GM12864 (cell line): ENCODE data around the gene STIMATE.

Experiments used
- DNase-seq: peaks from one replicate; pipeline ENCODE4 v3.0.0-alpha.2; 2011; ENCODE audit warnings: low read depth
- H3K4me3 ChIP-seq: 2 replicates; pipeline ENCODE4 v1.5.1; 2011; ENCODE audit warnings: mild to moderate bottlenecking, low read depth, low read length, control low read depth
- CTCF ChIP-seq: IDR thresholded peaks from 2 replicates; pipeline ENCODE4 v1.5.1; 2011; ENCODE audit warnings: low read depth, mild to moderate bottlenecking, moderate library complexity, low read length, control low read depth, inconsistent platforms; ENCODE audit errors: missing control alignments

Gene STIMATE

GRCh38 chr3:52912885-52913731 lies 15.8 kb upstream of the STIMATE start:
- no peak for TF ChIP-seq CTCF
- DNase-seq, result no peak
- no peak overlapping the region for H3K4me3 ChIP-seq

GRCh38 chr3:52910823-52911222 lies 13.5 kb upstream of the STIMATE start:
- no peak overlapping the region for H3K4me3 ChIP-seq
- no peak for TF ChIP-seq CTCF
- DNase-seq, result no peak

- DNase-seq, result no peak
- H3K4me3 ChIP-seq, result no peak overlapping the region
- TF ChIP-seq CTCF, result no peak
These were observed 10.1 kb upstream of the STIMATE start for GRCh38 chr3:52907497-52907896.

- TF ChIP-seq CTCF, result no peak
- no peak overlapping the region for H3K4me3 ChIP-seq
- no peak for DNase-seq
These were observed 7.2 kb upstream of the STIMATE start for GRCh38 chr3:52904552-52904951.

GRCh38 chr3:52904000-52904399 lies 6.7 kb upstream of the STIMATE start:
- no peak for TF ChIP-seq CTCF
- no peak for DNase-seq
- no peak overlapping the region for H3K4me3 ChIP-seq

GRCh38 chr3:52896613-52897012 lies 735 bp downstream of the STIMATE start:
- DNase-seq, result no peak
- peak overlapping the region; percentile 86 for H3K4me3 ChIP-seq
- TF ChIP-seq CTCF, result no peak

GRCh38 chr3:52896151-52896550 lies 1.2 kb downstream of the STIMATE start:
- no peak for DNase-seq
- no peak for TF ChIP-seq CTCF
- peak overlapping the region; percentile 86 for H3K4me3 ChIP-seq
